ENCODE results near the gene EXO1.

DNA sequence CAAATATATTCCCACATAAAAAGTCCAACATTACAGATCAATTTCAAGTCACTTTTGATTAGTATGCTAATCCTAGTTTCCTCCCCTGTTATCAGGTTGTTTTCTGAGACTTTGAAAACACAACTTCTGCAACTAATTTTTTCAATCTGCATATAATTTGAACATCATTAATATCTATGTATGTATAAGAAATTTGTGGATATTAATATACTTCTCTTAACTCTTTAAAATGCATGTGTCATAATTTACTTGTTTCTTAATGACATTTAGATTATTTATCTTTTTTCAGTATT lies 48.6 kb downstream of the EXO1 start:
- TF ChIP-seq, protein P1, sequence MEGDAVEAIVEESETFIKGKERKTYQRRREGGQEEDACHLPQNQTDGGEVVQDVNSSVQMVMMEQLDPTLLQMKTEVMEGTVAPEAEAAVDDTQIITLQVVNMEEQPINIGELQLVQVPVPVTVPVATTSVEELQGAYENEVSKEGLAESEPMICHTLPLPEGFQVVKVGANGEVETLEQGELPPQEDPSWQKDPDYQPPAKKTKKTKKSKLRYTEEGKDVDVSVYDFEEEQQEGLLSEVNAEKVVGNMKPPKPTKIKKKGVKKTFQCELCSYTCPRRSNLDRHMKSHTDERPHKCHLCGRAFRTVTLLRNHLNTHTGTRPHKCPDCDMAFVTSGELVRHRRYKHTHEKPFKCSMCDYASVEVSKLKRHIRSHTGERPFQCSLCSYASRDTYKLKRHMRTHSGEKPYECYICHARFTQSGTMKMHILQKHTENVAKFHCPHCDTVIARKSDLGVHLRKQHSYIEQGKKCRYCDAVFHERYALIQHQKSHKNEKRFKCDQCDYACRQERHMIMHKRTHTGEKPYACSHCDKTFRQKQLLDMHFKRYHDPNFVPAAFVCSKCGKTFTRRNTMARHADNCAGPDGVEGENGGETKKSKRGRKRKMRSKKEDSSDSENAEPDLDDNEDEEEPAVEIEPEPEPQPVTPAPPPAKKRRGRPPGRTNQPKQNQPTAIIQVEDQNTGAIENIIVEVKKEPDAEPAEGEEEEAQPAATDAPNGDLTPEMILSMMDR (optimal IDR thresholded peaks at IDR 0.05 in 1 of 3, IDR thresholded peaks at IDR 0.05 in 1 of 3, conservative IDR thresholded peaks at IDR 0.05 in 1 of 3; ENCODE audit: extremely low read depth in 1 of 3, insufficient read depth in 2 of 3, low read length in 3 of 3), result no peak
- TF ChIP-seq EZH2 (IDR thresholded peaks at IDR 0.05; ENCODE audit: low read length), result no peak

Data from keratinocyte (primary cell).